Colonic mucosa (tissue), 4 donors: ENCODE results near the gene RNF186. TPM values are rescaled to one million over a fixed set of nuclear protein-coding genes. Genes with fewer than 3 reads are reported as not detected.

Source experiments
- DNase-seq: peaks from one replicate; pipeline ENCODE4 v3.0.0-alpha.2; 2020
- H3K27ac ChIP-seq: fragments of 200-600 bp; one replicate; pipeline ENCODE4 v1.8.0; 2021
- H3K27me3 ChIP-seq: fragments of 200-600 bp; one replicate; pipeline ENCODE4 v1.8.0; 2021
- H3K36me3 ChIP-seq: fragments of 200-600 bp; one replicate; pipeline ENCODE4 v1.8.0; 2021
- H3K4me1 ChIP-seq: fragments of 200-600 bp; one replicate; pipeline ENCODE4 v1.8.0; 2021; ENCODE audit warnings: mild to moderate bottlenecking
- H3K4me3 ChIP-seq: fragments of 200-600 bp; one replicate; pipeline ENCODE4 v1.8.0; 2021
- H3K9ac ChIP-seq, 2 donors: one replicate each; pipeline ENCODE4 v1.7.0; 2013; ENCODE audit warnings: control low read depth in 2 of 2, low read depth in 2 of 2, low read length in 2 of 2
- H3K9me3 ChIP-seq: fragments of 200-600 bp; one replicate; pipeline ENCODE4 v1.8.0; 2021
- intact Hi-C: fragments of 100-400 bp; cut with DNase I; formaldehyde crosslinking; loops from one replicate; pipeline ENCODE4 v1.14.1; 2022
- total RNA-seq, 2 donors: library from RNA; stranded (reverse); fragmentation: NEBNext Ultra II Directional in 1 of 2; extraction: Animal tissue kit (Norgen Biotek cat#: 25700) in 1 of 2; gene quantifications; one replicate each; pipeline ENCODE4 v1.2.1, GENCODE V29; 2021
- TF ChIP-seq, protein P1 (sequence below): fragments of 200-600 bp; IDR thresholded peaks from one replicate; pipeline ENCODE4 v1.8.0; 2022; ENCODE audit warnings: antibody characterized with exemption, mild to moderate bottlenecking
- donor health status: healthy.
- donor health status: DM: no; HTN: no; CAD: no.
- donor health status: DM: no; HTN: no; CAD: no.

Gene RNF186
- total RNA-seq, 2 donors from 2014 or later: 43.0 to 71.4 TPM

DNA sequence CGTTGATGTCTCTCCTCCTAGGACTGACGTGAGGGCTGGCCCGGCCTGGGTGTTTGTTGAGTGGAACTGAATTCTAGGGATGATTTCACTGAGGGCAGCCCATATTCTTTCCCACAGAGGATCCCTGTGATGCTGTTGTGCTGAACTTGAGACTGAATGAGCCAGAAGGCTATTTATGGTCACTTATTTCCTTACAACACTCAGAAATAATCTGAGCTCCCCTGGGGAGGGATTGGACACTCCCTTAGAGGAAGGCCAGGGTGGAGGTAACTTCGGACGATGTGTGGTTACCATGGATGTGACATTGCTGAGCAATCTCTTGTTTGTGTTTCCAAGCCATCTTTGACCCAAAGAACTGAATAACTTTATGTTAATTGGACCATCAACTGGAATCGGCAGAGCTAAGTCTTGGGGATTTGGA lies 10.2 kb downstream of the RNF186 start:
- TF ChIP-seq, protein P1, sequence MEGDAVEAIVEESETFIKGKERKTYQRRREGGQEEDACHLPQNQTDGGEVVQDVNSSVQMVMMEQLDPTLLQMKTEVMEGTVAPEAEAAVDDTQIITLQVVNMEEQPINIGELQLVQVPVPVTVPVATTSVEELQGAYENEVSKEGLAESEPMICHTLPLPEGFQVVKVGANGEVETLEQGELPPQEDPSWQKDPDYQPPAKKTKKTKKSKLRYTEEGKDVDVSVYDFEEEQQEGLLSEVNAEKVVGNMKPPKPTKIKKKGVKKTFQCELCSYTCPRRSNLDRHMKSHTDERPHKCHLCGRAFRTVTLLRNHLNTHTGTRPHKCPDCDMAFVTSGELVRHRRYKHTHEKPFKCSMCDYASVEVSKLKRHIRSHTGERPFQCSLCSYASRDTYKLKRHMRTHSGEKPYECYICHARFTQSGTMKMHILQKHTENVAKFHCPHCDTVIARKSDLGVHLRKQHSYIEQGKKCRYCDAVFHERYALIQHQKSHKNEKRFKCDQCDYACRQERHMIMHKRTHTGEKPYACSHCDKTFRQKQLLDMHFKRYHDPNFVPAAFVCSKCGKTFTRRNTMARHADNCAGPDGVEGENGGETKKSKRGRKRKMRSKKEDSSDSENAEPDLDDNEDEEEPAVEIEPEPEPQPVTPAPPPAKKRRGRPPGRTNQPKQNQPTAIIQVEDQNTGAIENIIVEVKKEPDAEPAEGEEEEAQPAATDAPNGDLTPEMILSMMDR: no peak
- Histone ChIP-seq H3K27ac (no peak overlapping the region), H3K9ac (no peak overlapping the region), H3K36me3 (no peaks in the 10 kb centered on the region), H3K27me3 (no peaks in the 10 kb centered on the region), H3K9me3 (no peaks in the 10 kb centered on the region), H3K4me3 (no peak overlapping the region), H3K4me1 (peaks cover 5% of the 10 kb centered on the region)
- intact Hi-C loops: no loop called here
- DNase-seq: no peak

DNA sequence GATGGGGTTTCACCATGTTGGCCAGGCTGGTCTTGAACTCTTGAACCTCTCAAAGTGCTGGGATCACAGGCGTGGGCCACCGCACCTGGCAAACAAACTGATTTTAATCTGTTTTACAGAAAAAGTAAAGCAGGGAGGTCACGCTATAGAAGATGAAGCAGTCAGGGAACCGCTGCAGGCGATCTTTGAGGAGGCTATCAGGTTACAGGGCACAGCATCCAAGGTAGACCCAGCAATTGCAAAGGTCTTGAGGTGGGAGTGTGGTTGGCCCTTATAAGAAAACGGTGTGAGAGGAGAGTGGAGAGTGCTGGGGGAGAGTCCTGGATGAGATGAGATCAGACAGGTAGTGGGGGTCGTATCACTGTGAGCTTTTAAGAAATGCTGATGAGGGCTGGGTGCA lies 12.8 kb downstream of the RNF186 start:
- TF ChIP-seq, protein P1: no peak
- intact Hi-C loops: no loop called here
- Histone ChIP-seq H3K9me3 (no peaks in the 10 kb centered on the region), H3K27ac (no peak overlapping the region), H3K27me3 (no peaks in the 10 kb centered on the region), H3K4me1 (peaks cover 10% of the 10 kb centered on the region), H3K4me3 (no peak overlapping the region), H3K36me3 (no peaks in the 10 kb centered on the region), H3K9ac (no peak overlapping the region)
- DNase-seq: no peak

DNA sequence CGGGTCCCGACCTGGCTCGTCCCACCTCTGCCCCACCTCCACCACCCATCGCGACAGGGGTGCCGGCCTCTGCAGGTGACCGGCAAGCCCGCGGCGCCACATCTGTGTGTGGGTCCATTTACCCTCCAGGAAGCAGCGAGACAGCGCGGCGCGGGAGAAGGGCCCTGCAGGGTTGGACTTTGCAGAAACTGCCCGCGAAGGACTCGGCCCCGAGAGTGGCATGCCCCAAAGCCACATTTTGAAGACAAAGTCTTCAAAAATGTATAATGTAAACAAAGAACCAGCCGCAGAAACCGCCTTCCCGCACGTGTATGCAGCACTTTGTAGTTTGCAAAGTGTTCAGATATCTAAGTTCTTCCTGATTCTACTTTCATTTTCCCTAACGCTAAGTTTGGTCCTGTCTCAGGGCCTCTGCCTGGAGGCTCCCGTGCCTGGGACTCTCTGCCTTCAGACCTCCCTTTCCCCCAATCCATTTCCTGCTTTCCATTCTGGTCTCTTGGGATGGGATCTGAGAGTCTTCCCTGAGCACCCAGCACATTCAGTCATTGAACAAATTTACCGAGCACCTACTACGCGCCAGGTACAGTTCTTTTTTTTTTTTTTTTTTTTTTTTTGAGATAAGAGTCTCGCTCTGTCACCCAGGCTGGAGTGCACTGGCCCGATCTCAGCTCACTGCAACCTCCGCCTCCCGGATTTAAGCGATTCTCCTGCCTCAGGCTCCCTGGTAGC lies 14.8 kb downstream of the RNF186 start:
- Histone ChIP-seq H3K27me3 (no peaks in the 10 kb centered on the region), H3K27ac (peak overlapping the region; percentile 97), H3K4me3 (peak overlapping the region; percentile 74), H3K9ac (peak overlapping the region; percentile 71 to 85), H3K36me3 (no peaks in the 10 kb centered on the region), H3K4me1 (peaks cover 10% of the 10 kb centered on the region), H3K9me3 (no peaks in the 10 kb centered on the region)
- peak; percentile 65 for DNase-seq
- TF ChIP-seq, protein P1: no peak
- intact Hi-C loops: no loop called here

DNA sequence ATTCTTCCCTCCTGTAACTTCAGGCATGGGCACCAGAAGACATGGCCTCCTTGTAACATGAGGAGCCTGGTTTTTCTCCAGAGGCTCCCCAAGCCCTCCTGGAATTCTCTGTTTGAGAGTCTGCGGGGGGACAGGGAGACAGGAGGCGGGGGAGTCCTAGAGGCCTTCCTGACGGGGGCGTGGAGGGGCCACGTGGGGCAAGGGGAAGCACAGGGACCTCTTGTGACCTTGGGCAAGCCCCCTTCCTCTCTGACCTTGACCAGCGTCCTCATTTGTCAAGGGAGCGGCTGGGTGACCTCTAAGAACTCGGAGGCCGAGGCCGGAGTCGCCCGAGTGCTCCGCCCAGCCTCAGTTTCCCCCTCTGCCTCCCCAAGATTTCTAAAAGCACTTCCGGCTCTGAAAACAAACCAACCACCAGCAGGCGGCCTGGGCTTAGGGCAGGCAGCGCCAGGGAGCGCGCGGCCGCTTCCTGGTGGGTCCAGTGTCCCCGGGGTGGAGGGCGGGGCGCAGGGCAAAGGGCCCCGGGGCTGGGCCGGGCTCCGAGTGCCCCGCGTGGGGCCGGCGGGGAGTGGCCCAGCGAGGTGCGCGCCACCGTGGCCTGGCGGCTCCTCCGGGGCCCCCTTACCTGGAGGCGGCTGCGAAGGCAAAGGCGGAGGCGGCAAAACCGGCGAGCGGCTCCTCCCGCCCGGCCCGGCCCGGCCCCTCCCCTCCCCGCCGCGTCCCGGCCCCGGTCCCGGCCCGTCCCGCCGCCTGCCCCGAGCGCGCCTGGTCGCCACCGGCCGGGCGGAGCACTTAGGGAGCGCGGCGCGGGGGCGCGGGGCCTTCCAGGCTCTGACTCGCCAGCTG lies 15.6 kb downstream of the RNF186 start, which contains the start of gene TMCO4:
Gene TMCO4, minus strand, starts transcription at position 687 of the 846 bp plus-strand sequence. CDS start 19,158 bp downstream, outside the sequence.
- H3K4me1 ChIP-seq: peaks cover 10% of the 10 kb centered on the region
- H3K36me3 ChIP-seq: no peaks in the 10 kb centered on the region
- peak; percentile 87 for DNase-seq
- H3K27ac ChIP-seq: peak within 1 kb of the TSS; percentile 97
- no peaks in the 10 kb centered on the region for H3K9me3 ChIP-seq
- H3K27me3 ChIP-seq: no peaks in the 10 kb centered on the region
- H3K9ac ChIP-seq: peak within 1 kb of the TSS; percentile 71 to 96
- intact Hi-C loops: no loop called here
- TF ChIP-seq, protein P1: peak; percentile 31
- H3K4me3 ChIP-seq: peak within 1 kb of the TSS; percentile 74

DNA sequence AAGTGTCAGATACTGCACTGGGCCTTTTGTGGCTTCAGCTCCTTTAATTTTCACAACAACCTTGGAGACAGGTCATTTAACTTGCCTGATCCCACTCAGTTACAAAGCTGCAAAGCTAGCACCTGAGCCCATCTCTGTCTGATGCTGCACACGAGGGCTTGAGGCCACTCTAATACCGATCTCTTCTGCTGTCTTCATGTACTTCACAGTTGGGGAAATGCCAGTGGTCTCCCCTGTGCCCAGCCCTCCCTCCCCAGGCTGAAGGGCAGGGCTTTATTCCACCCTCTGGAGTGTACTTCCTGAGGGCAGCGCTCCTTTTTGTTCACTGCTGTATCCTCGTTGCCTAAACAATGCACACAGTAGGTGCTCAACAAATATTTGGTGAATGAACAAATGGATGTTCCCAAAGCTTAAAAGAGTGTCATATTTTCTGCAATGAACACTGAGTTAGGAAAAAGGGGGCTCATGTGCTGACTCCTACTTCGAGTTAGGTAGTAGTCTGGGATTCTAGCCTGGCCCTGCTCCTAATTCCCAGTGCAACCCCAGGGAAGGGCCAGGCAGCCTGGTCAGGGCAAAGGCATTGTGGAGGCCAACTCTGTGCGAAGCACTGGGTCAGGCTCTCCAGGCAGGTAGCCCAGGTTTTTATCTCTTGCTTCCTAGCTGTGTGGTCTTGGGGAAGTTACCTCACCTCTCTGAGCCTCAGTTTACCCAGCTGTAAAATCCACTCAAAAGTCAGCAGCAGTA lies 16.4 kb downstream of the RNF186 start:
- Histone ChIP-seq H3K4me3 (peak overlapping the region; percentile 74), H3K4me1 (peaks cover 10% of the 10 kb centered on the region), H3K27me3 (no peaks in the 10 kb centered on the region), H3K9ac (peak overlapping the region; percentile 71 to 96), H3K27ac (peak overlapping the region; percentile 97), H3K9me3 (no peaks in the 10 kb centered on the region), H3K36me3 (no peaks in the 10 kb centered on the region)
- DNase-seq: no peak
- intact Hi-C loops: no loop called here
- TF ChIP-seq, protein P1: no peak
